Urinary bladder (tissue), 4 donors: ENCODE measurements around the gene TEPSIN. TPM values are rescaled to one million over a fixed set of nuclear protein-coding genes. Genes with fewer than 3 reads are reported as not detected.
"Not testable (repeated sequence)": the region's sequence is repeated elsewhere in the genome, so short reads cannot be mapped to it uniquely, and the experiment has no call there.

Source experiments
- DNase-seq: peaks from one replicate; pipeline ENCODE4 v3.0.0-alpha.2; 2015; ENCODE audit errors: extremely low spot score
- H3K27ac ChIP-seq: one replicate; pipeline ENCODE4 v1.5.1; 2013; ENCODE audit warnings: low read depth, mild to moderate bottlenecking, moderate library complexity
- H3K36me3 ChIP-seq: one replicate; pipeline ENCODE4 v1.6.1; 2013; ENCODE audit warnings: mild to moderate bottlenecking, moderate library complexity; ENCODE audit not compliant: insufficient read depth
- H3K4me1 ChIP-seq: one replicate; pipeline ENCODE4 v1.6.1; 2013; ENCODE audit warnings: mild to moderate bottlenecking, moderate library complexity; ENCODE audit not compliant: insufficient read depth
- H3K4me3 ChIP-seq: one replicate; pipeline ENCODE4 v1.5.1; 2013; ENCODE audit warnings: low read depth, low read length
- WGBS: extraction: QIAGEN DNeasy Blood & Tissue Kit; methylation state at CpG from one replicate; pipeline ENCODE4 v1.1.7; 2013; 5-methylcytosine and 5-hydroxymethylcytosine counted together
- polyA plus RNA-seq: library from polyadenylated mRNA; stranded (reverse); fragments of 200-250 nt; gene quantifications from one replicate; pipeline ENCODE4 v1.2.3, GENCODE V29; 2013
- total RNA-seq: library from RNA; depleted of rRNA; stranded (reverse); fragments of >200 nt; gene quantifications from one replicate; pipeline ENCODE4 v1.2.3, GENCODE V29; 2014
- donor health status: healthy with polysubstance abuse.
- donor health status: healthy.

Gene TEPSIN
- total and polyA plus RNA-seq, 2 donors, result 12.3 to 36.6 TPM

DNA sequence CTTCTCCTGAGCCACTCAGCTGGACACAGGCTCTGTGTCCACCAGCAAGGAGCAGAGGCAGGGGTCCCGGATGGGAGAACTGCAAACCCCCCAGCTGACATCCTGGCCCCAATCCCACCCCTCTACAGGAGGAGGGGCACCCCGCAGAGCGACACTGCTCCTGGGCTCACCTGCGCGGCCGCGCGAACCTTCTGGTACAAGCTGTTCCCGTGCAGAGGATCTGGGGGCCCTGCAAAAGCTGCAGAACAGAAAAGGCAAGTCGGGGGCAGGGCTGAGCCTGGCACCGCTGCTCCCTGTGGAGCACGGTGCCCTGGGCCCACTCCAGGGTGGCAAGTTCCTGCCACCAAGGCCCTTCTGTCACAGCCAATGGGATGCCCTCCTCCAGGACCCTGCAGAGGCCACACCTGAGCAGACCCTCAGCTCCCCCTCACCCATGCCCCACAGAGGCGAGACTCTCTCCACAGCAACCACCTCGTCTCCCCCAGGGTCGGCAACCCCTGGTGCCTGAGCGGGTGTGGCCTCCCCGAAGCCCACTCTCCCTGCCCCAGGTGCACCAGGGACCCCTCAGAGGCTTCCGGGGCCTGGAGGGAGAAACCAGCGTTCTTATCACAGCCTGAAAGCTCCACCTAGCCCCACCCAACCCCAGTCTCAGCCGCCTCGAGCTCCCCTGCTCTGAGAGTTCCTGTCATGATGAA, 4.9 kb downstream of the TEPSIN start:
- 81% methylated on average over 21 of the region's 21 CpGs for WGBS
- Histone ChIP-seq H3K36me3 (peaks cover 6% of the 10 kb centered on the region), H3K4me3 (no peak overlapping the region), H3K27ac (no peak overlapping the region), H3K4me1 (no peaks in the 10 kb centered on the region)
- no peak for DNase-seq

DNA sequence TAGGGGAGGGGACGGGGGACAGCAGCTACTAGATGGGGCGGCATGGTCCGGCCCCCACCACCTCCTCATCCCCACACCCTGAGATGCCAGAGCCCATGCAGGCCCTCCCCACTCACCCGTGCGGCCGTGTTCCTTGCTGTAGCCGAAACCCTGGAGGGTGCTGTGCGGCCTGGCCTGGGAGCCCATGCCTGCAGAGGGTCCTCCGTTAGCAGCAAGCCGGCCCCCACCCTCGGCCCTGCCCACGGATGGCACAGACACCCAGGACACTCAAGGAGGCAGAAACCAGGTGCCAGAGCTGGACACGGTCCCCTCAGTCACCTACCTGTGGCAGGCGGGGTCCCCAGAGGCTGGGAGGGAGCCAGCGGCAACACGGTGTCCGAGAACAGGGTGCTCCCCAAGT, 5.5 kb downstream of the TEPSIN start:
- WGBS, result 92% methylated on average over 17 of the region's 17 CpGs

DNA sequence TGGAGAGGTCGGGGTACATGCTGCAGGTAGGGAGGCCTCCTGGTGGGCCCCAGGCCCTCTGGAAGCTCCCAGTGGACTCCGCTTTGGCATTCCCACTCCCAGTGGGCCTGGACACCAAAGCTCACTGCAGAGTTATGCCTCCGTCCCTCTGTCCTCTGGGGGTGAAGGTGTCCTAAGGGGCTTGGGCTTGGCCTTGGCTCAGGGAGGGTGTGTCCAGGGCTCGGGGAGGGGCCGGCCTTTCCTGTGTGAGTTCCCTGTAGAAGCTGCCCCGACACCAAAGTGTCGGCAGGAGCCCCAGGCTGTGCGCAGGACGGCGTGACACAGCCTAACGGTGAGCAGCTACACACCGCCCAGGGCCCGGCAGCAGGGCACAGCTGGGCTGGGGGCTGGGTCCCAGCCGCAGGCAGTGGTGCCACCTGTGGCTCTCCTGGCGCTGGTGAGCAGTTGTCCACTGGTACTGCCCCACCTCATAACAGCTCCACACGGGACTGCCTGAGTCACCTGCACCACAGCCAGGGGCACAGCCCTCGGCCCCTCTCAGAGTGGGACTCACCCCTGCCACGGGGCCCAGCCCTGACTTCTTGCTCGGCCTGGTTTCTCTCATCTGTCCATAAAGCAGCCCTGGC, 6.1 kb downstream of the TEPSIN start:
- Histone ChIP-seq H3K27ac (no peak overlapping the region), H3K4me1 (no peaks in the 10 kb centered on the region), H3K4me3 (no peak overlapping the region), H3K36me3 (peaks cover 6% of the 10 kb centered on the region)
- WGBS, result 86% methylated on average over 19 of the region's 19 CpGs
- no peak for DNase-seq

More for the DNA sequence above, 5.5 kb downstream of the TEPSIN start:
- no peaks in the 10 kb centered on the region for H3K4me1 ChIP-seq
- no peak overlapping the region for H3K27ac ChIP-seq
- H3K36me3 ChIP-seq, result peaks cover 6% of the 10 kb centered on the region
- H3K4me3 ChIP-seq, result no peak overlapping the region
- DNase-seq, result no peak

DNA sequence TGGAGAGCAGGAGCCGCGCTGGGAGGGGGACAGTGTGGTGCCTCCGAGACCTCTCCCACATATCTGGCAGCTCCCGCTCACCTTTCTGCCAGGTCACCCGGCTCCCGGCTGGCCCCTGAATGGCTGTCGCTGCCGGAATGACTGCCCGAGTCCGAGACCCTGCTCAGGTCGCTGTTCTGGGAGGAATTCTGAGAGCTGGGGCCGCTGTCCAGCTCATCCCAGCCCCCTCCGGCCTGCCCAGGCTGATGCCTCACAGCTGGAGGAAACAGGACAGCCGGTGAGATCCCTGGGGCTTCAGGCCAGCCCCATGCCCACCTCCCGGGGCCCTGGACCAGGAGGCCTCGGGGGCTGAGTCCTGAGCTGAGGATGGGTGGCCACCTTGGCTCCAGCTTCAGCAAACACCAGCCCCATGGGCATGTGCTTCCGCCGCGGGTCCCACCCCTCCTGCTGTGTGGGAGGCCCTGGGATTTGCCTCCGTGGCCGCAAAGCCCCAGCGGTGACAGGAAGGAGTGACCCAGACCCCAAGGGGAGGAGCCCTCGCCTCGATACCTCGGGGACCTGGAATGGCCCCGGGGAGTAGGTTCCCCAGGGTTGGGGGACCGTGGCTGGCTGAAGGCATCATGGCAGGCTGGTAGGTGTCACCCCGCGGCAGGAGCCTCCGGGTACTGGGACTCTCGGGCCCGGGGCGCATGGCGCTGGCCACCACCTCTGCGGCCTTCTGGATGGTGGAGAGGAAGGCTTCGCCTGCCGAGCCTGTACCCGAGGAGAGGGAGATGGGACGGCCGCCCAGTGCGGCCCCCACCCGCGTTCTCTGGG, 6.9 kb downstream of the TEPSIN start:
- peaks cover 6% of the 10 kb centered on the region for H3K36me3 ChIP-seq
- 87% methylated on average over 43 of the region's 43 CpGs for WGBS
- no peaks in the 10 kb centered on the region for H3K4me1 ChIP-seq
- no peak for DNase-seq
- H3K27ac ChIP-seq, result no peak overlapping the region
- H3K4me3 ChIP-seq, result no peak overlapping the region

DNA sequence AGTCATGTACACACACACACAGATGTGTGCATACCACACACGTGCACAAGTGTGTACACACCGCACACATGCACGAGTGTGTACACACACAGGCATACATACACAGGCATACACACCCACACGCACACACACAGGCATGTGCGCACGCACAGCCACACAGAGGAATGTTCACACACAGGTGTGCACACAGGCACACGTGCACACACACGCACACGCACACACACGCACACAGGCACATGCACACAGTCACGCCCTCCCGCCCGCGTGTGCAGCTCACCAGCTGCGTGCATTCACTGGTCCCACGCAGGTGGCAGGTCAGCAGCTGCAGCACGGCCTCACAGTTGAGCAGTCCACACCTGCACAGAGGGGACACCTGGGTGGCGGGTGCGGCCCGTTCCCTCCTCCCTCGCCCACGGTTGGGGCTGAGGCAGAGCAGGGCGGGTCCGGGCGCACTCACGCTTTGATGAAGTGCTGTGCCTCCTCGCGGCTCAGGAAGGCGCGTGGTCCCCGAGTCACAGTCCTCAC, 7.7 kb downstream of the TEPSIN start:
- whole genome bisulfite sequencing, result 90% methylated on average over 31 of the region's 31 CpGs
- H3K36me3 ChIP-seq, result peaks cover 6% of the 10 kb centered on the region
- no peak overlapping the region for H3K4me3 ChIP-seq
- H3K27ac ChIP-seq, result no peak overlapping the region
- no peaks in the 10 kb centered on the region for H3K4me1 ChIP-seq
- no peak for DNase-seq

DNA sequence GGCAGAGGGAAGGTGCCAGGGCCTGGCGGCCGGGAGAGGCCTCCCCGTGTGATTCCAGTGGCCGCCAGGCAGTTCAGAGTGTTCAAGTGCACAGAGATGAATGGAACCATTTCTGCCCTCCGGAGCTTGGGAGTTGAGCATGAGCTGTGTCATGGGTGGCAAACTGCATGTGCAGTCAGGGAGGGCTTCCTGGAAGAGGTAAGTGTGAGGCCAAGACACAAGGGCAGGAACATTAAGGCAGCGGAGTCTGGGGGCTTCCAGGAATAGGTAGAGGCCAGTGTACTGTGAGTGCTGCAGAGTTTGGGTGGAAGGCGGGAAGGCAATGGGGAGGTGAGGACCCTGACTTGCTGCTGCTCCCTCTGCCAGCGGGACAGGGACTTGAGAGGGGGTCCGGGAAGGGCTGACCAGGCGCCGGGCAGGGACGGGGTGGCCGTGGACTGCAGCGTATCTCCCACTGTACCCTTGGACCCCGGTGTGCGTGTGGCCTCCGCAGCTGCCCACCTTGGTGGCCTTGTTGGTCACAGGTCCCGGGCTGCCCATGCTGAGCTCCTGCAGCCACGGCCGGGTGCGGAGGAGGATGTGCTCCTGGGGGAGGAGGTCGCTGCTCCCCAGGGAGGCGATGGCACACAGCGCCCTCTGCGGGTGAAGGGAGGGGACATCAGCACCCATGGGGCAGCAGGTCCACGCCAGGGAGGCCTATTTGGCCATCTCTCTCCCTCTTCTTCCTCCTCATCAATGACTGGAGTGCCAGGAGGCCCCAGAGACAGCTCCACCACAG, 8.6 kb downstream of the TEPSIN start:
- DNase-seq, result no peak
- Histone ChIP-seq H3K4me1 (no peaks in the 10 kb centered on the region), H3K27ac (no peak overlapping the region), H3K36me3 (peaks cover 6% of the 10 kb centered on the region), H3K4me3 (no peak overlapping the region)
- 92% methylated on average over 26 of the region's 26 CpGs for WGBS

DNA sequence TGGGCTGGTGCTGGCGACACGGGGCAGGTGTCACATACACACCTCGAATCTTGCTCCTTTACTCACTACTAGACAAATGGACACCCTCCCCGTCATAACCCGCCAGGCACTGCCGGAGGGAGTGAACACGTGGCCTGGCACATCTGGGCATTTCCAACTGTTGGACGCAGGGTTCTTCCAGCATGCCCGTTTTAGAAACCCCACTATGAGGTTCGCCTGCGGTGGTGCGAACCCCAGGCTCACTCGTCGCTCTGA, 9.3 kb downstream of the TEPSIN start:
- no peak overlapping the region for H3K4me3 ChIP-seq
- H3K36me3 ChIP-seq, result peaks cover 6% of the 10 kb centered on the region
- no peaks in the 10 kb centered on the region for H3K4me1 ChIP-seq
- 94% methylated on average over 14 of the region's 14 CpGs for WGBS
- no peak overlapping the region for H3K27ac ChIP-seq
- DNase-seq, result no peak

DNA sequence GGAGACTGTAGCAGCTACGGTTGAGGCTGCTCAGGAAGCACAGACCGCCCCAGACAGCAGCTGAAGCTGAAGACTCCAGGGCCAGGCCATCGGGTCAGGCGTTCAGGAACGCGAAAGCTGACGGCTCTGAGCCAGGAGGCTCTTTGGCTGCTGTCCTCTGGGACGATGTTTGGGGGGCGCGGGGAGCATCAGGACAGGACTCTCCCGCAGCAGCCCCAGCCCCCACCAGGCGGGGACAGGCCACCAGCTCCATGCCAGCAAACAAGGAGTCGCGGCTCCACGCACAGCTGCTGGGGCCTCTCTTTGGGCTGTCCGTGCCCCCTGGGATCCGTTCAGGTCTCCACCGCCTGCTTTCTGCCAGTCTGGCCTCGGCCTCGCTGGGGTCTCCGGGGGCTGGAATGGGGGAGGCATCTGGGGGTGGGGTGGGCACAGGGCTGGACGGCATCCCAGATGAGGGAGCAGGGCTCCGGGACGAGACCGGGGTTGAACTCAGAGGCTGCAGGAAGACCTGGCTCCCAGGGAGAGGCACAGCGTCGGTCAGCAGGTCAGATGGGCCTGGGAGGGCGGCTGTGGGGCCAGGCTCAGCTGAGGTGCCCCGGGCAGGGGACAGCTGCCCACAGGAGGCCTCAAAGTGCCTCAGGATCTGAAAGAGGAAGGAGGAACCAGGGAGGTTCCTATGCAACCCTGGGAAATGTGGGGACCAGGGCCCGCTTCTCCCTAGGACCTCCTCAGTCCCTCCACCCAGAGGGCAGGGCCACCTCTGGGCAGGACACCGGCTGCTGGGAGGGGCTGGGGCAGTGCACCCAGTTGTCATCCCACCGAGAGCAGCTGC, 9.8 kb downstream of the TEPSIN start:
- 86% methylated on average over 32 of the region's 32 CpGs for WGBS

DNA sequence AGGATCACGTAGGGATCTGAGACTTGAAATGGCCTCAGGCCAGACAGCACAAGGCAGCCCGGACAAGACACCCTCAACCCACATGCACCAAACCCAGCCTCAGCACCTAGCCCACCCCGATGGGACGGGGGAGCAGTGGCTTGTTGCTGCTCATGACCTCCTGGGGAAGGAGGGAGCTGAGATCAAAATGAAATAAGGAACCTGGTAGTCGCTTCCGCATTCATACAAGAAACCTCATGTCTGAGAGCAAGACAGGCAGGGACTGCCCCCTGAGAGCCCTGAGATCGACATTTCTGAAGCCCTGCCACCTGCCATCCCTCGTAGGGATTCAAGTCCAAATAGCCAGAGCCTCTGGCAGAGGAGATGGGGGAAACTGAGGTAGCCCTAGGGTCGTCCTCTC, 10.4 kb downstream of the TEPSIN start:
- WGBS, result 78% methylated on average over 9 of the region's 9 CpGs
- Histone ChIP-seq H3K4me1 (no peaks in the 10 kb centered on the region), H3K27ac (no peak overlapping the region), H3K4me3 (no peak overlapping the region), H3K36me3 (peaks cover 6% of the 10 kb centered on the region)
- no peak for DNase-seq

More for the DNA sequence above, 9.8 kb downstream of the TEPSIN start:
- H3K4me3 ChIP-seq, result no peak overlapping the region
- H3K27ac ChIP-seq, result no peak overlapping the region
- H3K4me1 ChIP-seq, result no peaks in the 10 kb centered on the region
- H3K36me3 ChIP-seq, result peaks cover 6% of the 10 kb centered on the region
- DNase-seq, result no peak

DNA sequence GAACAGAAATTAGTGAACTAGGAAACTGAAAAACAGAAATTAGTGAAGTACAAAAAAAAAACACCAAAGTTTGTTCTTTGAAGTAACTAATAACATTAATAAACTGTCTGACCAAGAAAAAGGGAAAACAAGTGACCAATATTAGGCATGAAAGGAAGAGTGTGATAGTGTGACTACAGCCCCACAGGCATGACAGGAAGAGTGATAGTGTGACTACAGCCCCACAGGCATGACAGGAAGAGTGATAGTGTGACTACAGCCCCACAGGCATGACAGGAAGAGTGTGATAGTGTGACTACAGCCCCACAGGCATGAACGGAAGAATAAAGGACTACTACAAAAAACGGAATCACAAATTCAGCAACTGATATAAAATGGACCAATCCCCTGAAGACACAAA, 11.2 kb downstream of the TEPSIN start:
- H3K36me3 ChIP-seq, H3K27ac ChIP-seq, H3K4me3 ChIP-seq, DNase-seq, H3K4me1 ChIP-seq: not testable (repeated sequence)
- WGBS, result 85% methylated on average over 2 of the region's 2 CpGs

DNA sequence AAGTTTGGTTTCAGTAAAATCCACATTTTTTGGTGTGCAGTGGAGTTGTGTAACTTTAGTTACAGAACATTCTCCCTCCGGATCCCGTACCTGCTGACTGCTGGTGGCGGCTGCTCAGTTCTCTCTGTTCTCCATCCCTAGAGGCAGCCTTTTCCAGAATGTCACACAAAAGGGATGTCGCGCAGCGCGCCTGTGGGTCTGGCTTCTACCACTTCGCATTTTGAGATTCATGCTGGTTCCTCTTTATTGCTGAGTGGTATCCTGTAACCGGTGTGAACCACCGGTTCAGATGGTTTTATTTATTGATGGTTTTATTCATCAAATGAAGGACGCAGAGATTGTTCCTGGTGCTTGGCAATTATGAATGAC, 15.1 kb downstream of the TEPSIN start:
- Histone ChIP-seq H3K36me3 (no peaks in the 10 kb centered on the region), H3K27ac (no peak overlapping the region), H3K4me1 (no peaks in the 10 kb centered on the region), H3K4me3 (no peak overlapping the region)
- WGBS, result 25% methylated on average over 11 of the region's 11 CpGs
- DNase-seq, result no peak

DNA sequence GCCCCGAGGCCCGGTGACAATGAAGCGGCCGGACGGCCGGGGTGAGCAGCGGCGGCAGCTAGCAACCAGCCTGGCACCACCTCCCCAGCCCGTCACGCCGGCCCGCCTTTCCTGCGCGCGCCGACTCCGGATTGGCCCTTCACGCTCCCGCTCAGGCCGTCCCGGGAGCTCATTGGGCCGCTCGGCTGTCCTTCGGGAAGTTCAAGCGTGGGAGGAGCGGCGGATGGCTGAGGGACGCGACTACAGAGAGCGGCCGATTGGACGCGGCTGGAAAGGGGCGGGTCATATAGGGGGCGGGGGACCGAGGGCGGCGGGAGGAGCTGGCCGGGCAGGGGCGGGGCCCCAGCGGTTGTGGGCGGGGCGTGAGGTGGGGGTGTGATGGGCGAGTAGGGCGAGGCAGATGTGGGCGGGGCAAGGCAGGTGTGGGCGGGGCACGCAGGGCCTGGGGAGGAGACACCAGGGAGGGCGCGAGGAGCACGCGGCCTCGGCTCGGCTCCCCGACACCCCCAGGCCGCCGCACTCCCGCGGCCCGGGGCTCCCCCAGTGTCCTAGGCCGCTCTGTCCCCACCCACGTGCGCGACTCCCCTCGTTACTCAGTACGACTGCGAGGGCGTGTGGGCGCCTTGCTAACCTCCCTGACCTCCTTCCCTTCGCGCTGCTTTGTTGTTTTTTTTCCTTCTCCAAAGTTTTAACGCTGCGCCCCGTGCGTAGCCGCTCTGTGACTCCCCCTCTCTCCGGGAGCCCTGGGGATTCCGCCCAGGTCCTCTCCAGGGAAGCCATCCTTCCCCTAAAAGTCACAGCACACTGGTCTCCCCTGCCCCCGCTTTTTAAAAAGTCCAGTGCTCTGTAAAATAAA, 15.7 kb downstream of the TEPSIN start, which contains the start of gene CEP131:
Gene CEP131 (minus strand): TSS at position 60 of the 856 bp plus-strand sequence. CDS start 2,909 bp downstream, outside the sequence.
- Histone ChIP-seq H3K36me3 (no peaks in the 10 kb centered on the region), H3K27ac (no peak within 1 kb of the TSS)
- peak; percentile 95 for DNase-seq

More for the DNA sequence above, 15.7 kb downstream of the TEPSIN start, which contains the start of gene CEP131:
- WGBS, result 2% methylated on average over 79 of the region's 79 CpGs
- Histone ChIP-seq H3K4me3 (peak within 1 kb of the TSS; percentile 88), H3K4me1 (no peaks in the 10 kb centered on the region)
